Ureter (tissue), 1 donor: ENCODE results near the gene PPP2R5B. TPM values are rescaled to one million over a fixed set of nuclear protein-coding genes. Genes with fewer than 3 reads are reported as not detected.
"Not testable (repeated sequence)": the region's sequence is repeated elsewhere in the genome, so short reads cannot be mapped to it uniquely, and the experiment has no call there.

Source experiments
- DNase-seq: peaks from one replicate; pipeline ENCODE4 v3.0.0-alpha.2; 2020; ENCODE audit warnings: low spot score
- total RNA-seq: library from RNA; stranded (reverse); gene quantifications from one replicate; pipeline ENCODE4 v1.2.4, GENCODE V29; 2023
- donor health status: DM: yes; HTN: yes; CAD: no.

The PPP2R5B gene
- total RNA-seq, 1 donor from 2014 or later = 18.9 TPM

- no peak for DNase-seq
These were observed 52.2 kb downstream of the PPP2R5B start for GRCh38 chr11:64976651-64977050.

- DNase-seq = not testable (repeated sequence)
These were observed 58.9 kb downstream of the PPP2R5B start for GRCh38 chr11:64983339-64983738.

Other genes with a start within 250 kb of the PPP2R5B start
- gene NRXN2, start 201.5 kb upstream of the PPP2R5B start, total RNA-seq = 11.6 TPM
- 23.3 TPM for gene RASGRP2, start 180.5 kb upstream of the PPP2R5B start, total RNA-seq
- 11.4 TPM for gene PYGM, start 164.7 kb upstream of the PPP2R5B start, total RNA-seq
- 391 TPM for gene SF1, start 146.1 kb upstream of the PPP2R5B start, total RNA-seq
- gene MAP4K2, start 121.5 kb upstream of the PPP2R5B start, total RNA-seq = 14.0 TPM
- 18.7 TPM for gene MEN1, start 114.1 kb upstream of the PPP2R5B start, total RNA-seq
- 28.5 TPM for gene CDC42BPG, start 80.0 kb upstream of the PPP2R5B start, total RNA-seq
- 47.3 TPM for gene EHD1, start 46.1 kb upstream of the PPP2R5B start, total RNA-seq
- gene ATG2A, start 7.5 kb upstream of the PPP2R5B start, total RNA-seq = 27.9 TPM
- gene GPHA2, start 11.2 kb downstream of the PPP2R5B start, total RNA-seq = not detected
- gene MAJIN, start 47.4 kb downstream of the PPP2R5B start, total RNA-seq = not detected
- gene BATF2, start 72.3 kb downstream of the PPP2R5B start, total RNA-seq = 4.6 TPM
- gene ARL2, start 89.5 kb downstream of the PPP2R5B start, total RNA-seq = 78.1 TPM
- 17.6 TPM for gene SNX15, start 102.8 kb downstream of the PPP2R5B start, total RNA-seq
- gene SAC3D1, start 116.5 kb downstream of the PPP2R5B start, total RNA-seq = 4.5 TPM
- 10.3 TPM for gene NAALADL1, start 133.9 kb downstream of the PPP2R5B start, total RNA-seq
- 1.9 TPM for gene CDCA5, start 159.4 kb downstream of the PPP2R5B start, total RNA-seq
- gene ZFPL1, start 159.5 kb downstream of the PPP2R5B start, total RNA-seq = 33.7 TPM
- 131 TPM for gene VPS51, start 171.5 kb downstream of the PPP2R5B start, total RNA-seq
- 37.5 TPM for gene TM7SF2, start 187.2 kb downstream of the PPP2R5B start, total RNA-seq
- 13.7 TPM for gene ZNHIT2, start 193.0 kb downstream of the PPP2R5B start, total RNA-seq
- 999 TPM for gene FAU, start 197.4 kb downstream of the PPP2R5B start, total RNA-seq
- gene MRPL49, start 197.6 kb downstream of the PPP2R5B start, total RNA-seq = 49.8 TPM
- gene SYVN1, start 209.8 kb downstream of the PPP2R5B start, total RNA-seq = 76.2 TPM
- gene SPDYC, start 245.5 kb downstream of the PPP2R5B start, total RNA-seq = not detected